Measurements from ENCODE around the gene EID1.

- TF ChIP-seq CTCF (tag by site-specific recombination; IDR thresholded peaks at IDR 0.05) (no peak), ZNF214 (tag by site-specific recombination; IDR thresholded peaks at IDR 0.05; ENCODE audit: borderline replicate concordance) (no peak), ZNF112 (tag by site-specific recombination; IDR thresholded peaks at IDR 0.05) (no peak), BCL6B (tag by site-specific recombination; IDR thresholded peaks at IDR 0.05) (no peak), YY1 (tag by site-specific recombination; IDR thresholded peaks at IDR 0.05) (no peak), ZNF776 (tag by site-specific recombination; IDR thresholded peaks at IDR 0.05; ENCODE audit: borderline replicate concordance) (no peak), KLF9 (tag by site-specific recombination; IDR thresholded peaks at IDR 0.05; ENCODE audit: low read depth) (no peak), ZNF548 (tag by site-specific recombination; IDR thresholded peaks at IDR 0.05) (no peak)
Measured at GRCh38 chr15:48861813-48862431, 16.0 kb upstream of the EID1 start.
